Endothelial cell of coronary artery (primary cell): ENCODE data around the gene FRMD8. TPM values are rescaled to one million over a fixed set of nuclear protein-coding genes. Genes with fewer than 3 reads are reported as not detected.

Source experiments
- total RNA-seq: library from RNA; depleted of rRNA; stranded (reverse); fragments of >200 nt; gene quantifications from 2 replicates; pipeline ENCODE4 v1.2.3, GENCODE V29; 2014

FRMD8 gene
- 57.5 and 58.2 TPM in 2 replicates for total RNA-seq

GRCh38 chr11:65386307-65387140, at the start of gene FRMD8:
FRMD8 (plus strand) TSS chr11:65386637; CDS start chr11:65387037, 400 bp downstream.

GRCh38 chr11:65354265-65355012, 32.0 kb upstream of the FRMD8 start, which contains the start of gene TIGD3:
TIGD3 (plus strand) TSS chr11:65354751; CDS start chr11:65355809, 1,058 bp downstream.

GRCh38 chr11:65382033-65382803, 4.2 kb upstream of the FRMD8 start, which contains the start of gene SLC25A45:
SLC25A45 (minus strand) TSS chr11:65382646; CDS start chr11:65381951, 695 bp downstream.

GRCh38 chr11:65422633-65423515, 36.4 kb downstream of the FRMD8 start, which contains the start of gene NEAT1:
NEAT1 (plus strand) TSS chr11:65422798.

Other genes with a start within 250 kb of the FRMD8 start
- not detected in 2 replicates for gene SPDYC, start 216.4 kb upstream of the FRMD8 start, total RNA-seq
- 81.0 and 91.3 TPM in 2 replicates for gene CAPN1, start 204.7 kb upstream of the FRMD8 start, total RNA-seq
- gene POLA2, start 124.7 kb upstream of the FRMD8 start, total RNA-seq, result 5.9 and 6.7 TPM in 2 replicates
- 17.4 and 19.1 TPM in 2 replicates for gene CDC42EP2, start 71.8 kb upstream of the FRMD8 start, total RNA-seq
- gene DPF2, start 52.8 kb upstream of the FRMD8 start, total RNA-seq, result 24.2 and 27.9 TPM in 2 replicates
- gene TIGD3, start 31.9 kb upstream of the FRMD8 start, total RNA-seq, result 0.09 and 0.27 TPM in 2 replicates
- gene SLC25A45, start 4.0 kb upstream of the FRMD8 start, total RNA-seq, result 0.75 and 0.90 TPM in 2 replicates
- 78.3 and 264 TPM in 2 replicates for gene NEAT1, start 36.2 kb downstream of the FRMD8 start, total RNA-seq
- 3,896 and 9,461 TPM in 2 replicates for gene MALAT1, start 112.4 kb downstream of the FRMD8 start, total RNA-seq
- gene SCYL1, start 138.4 kb downstream of the FRMD8 start, total RNA-seq, result 64.0 and 70.9 TPM in 2 replicates
- gene LTBP3, start 171.7 kb downstream of the FRMD8 start, total RNA-seq, result 22.0 and 64.9 TPM in 2 replicates
- 46.6 and 57.7 TPM in 2 replicates for gene ZNRD2, start 183.8 kb downstream of the FRMD8 start, total RNA-seq
- gene FAM89B, start 185.9 kb downstream of the FRMD8 start, total RNA-seq, result 17.2 and 22.1 TPM in 2 replicates
- gene EHBP1L1, start 189.4 kb downstream of the FRMD8 start, total RNA-seq, result 27.8 and 58.7 TPM in 2 replicates
- 0.18 and 0.47 TPM in 2 replicates for gene KCNK7, start 209.2 kb downstream of the FRMD8 start, total RNA-seq
- 76.3 and 82.1 TPM in 2 replicates for gene MAP3K11, start 227.6 kb downstream of the FRMD8 start, total RNA-seq
- 12.2 and 17.9 TPM in 2 replicates for gene PCNX3, start 229.1 kb downstream of the FRMD8 start, total RNA-seq